COLO668 (cell line): ENCODE measurements around the gene TFF3.

Experiments used
- DNase-seq: peaks from one replicate; lab custom pipeline; 2025; ENCODE audit not compliant: unreplicated experiment; lab: John Stamatoyannopoulos, UW

Gene TFF3, protein sequence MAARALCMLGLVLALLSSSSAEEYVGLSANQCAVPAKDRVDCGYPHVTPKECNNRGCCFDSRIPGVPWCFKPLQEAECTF

DNA sequence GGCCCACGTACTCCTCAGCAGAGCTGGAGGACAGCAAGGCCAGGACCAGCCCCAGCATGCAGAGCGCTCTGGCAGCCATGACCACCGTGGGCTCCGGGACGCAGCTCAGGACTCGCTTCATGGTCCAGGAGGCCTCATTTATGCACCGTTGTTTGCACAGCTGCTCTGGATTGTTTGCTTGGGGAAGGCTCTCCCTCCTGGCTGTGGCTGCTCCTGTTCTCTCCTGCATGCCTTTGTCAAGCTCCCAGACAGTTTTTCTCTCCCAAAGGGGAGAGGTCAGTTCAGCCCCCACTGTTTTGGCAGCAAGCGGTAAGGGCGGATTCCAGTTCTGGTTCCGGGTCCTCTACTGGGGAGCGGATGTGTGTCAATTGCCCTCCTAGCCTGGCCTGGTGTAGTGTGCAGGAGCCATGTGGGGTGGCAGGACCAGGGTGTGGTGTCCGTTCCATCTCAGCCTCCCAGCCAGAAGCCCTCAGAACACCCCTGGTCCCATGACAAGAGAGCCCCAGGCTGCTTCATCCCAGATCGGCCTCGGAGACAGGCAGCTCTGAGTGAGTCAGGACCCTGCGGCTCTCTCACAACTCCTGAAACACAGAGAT is at the start of gene TFF3:
TFF3 (minus strand) TSS at position 114 of the 596 bp plus-strand sequence; CDS start at position 79, 35 bp downstream.
- peak; percentile 97 for DNase-seq

DNA sequence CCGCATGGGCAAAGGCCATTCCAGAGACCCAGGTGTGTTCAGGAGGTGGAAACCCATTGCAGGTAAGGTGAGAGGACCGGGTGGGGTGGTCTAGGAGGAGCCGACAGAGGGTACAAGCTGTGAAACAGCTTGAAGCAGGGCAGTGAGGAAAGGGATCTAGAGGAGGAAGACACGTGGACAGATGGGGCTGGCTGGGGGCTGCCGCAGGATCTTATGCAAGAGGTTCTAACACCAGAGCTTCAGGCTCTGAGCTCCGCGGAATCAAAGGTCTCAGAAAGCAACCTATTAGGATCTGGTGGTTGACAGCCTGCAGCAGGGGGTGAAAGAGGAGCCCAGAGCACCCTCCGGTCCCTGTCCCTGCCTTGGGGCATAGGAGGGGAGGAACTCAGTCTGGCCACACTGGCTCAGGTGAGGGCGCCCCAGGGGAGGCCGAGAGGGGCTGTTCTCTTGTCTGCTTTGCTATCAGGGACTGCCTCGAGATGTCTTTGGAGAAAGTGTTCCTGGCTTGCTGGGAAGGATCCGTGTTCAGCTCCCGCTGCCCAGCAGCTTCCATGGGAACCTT is 49.2 kb upstream of the TFF3 start:
- no peak for DNase-seq

DNA sequence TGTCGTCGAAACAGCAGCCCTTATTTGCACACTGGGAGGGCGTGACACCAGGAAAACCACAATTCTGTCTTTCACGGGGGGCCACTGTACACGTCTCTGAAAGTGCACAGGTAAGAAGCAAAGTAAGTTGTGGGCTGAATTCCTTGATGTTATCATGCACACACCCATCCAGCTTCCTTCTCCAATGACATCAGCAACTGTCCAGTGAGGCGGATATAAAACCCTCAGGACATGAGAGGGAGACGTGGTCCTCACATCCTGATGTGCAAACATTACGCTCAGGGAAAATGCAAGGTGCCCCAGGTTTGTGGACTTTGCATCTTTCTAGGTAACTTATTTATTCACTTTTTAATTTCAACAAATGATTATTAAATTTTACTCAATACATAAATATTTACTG is 48.1 kb upstream of the TFF3 start:
- no peak for DNase-seq

DNA sequence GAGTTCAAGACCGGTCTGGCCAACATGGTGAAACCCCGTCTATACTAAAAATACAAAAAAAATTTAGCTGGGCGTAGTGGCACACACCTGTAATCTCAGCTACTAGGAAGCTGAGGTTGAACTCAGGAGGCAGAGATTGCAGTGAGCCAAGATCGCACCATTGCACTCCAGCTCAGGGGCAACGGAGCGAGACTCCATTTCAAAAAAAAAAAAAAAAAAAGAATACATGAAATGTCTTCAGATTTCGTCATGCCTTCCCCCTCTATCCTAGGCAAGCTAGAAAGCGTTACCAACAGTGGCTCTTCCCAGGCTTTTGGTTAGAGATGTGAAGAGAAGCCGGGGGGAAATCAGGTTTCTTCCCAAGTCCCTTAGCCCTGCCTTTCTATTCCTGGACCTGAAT is 47.5 kb upstream of the TFF3 start:
- no peak for DNase-seq

DNA sequence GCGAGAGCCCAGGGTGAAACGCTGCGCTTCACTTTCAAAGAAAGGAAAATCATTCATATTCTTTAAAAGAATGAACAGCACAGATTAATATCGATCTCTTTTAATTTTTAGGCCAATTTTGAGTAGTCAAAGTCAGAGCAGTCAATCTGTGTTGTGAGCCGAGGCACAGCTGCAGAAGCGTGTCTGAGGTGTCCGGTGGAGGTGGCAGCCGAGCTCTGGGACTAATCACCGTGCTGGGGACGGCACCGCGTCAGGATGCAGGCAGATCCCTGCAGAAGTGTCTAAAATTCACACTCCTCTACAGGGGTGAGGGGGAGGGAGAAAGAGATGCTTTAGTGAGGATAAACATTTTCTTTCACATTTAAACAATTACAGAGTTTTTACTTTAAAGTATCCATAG is 47.0 kb upstream of the TFF3 start:
- no peak for DNase-seq

DNA sequence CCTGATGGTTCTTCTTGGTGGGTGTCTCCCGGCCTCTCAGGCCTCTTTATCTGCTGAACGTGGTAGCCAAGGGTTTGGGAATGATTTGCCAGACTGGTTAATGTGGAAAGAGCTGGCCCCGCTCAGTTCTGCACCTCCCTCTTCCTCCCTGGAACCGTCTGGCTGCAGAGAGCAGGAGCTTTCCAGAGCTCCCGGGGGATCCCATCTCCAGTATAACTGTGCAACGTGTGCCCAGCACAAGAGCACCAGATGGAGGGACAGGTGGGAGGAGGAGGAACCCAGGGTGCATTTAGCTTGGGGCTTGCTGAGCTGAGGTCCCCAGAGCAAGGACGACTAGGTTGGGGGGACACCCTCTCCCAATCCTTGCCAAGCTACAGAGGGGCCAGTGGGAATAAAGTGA is 46.1 kb upstream of the TFF3 start:
- DNase-seq: no peak

DNA sequence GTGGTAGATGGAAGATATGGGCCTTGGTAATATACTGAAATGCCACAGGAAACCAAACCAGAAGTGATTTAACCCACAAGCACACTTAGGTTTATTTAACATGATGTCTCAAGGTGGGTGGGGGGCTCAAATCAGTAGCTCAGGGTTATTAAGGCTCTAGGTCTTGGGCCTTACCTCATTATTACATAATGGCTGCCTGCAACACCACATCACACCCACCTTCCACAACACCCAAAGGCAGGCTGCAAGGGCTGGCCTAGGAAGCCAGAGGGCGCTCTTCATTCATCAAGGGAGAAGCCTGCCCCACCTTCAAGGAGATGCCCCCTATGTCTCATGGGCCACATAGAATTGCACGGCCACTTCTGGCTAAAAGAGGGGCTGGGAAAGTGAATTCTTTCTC is 45.1 kb upstream of the TFF3 start:
- DNase-seq: no peak

DNA sequence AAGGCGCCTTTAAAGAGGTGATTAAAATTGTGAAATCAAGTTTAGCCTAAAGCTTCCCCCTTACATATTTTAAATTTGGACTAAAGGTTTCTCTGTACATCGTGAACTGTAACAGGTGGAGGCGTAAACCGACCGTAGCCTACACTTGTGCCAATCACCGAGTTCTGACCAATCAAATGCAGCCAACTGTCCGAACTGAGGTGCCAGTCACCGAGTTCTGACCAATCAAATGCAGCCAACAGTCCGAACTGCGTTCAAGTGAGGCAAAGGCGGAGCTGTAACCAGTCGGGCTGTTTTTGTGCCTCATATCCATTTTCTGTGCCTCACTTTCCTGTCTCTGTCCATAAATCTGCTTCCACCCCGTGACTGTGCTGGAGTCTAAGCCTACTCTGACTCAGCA is 43.7 kb upstream of the TFF3 start:
- no peak for DNase-seq

DNA sequence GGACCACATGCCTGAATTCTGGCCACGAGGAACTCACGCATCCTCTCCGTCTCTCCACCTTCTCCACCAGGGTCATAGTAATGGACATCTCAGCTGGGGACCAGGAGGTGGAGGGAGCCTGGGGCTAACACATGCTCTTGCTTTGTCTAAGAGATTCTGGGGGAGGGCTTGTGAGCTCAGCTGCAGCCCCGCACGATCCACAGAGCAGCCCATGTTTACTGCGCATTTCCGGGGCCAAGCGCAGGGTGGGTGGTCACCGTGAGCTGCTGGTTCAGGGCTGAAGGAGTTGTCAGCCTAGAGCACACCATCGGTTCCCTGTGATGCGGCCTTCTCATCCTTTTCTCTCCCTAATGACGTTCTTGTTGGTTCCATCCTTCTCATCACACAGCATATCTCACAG is 43.1 kb upstream of the TFF3 start:
- DNase-seq: no peak

DNA sequence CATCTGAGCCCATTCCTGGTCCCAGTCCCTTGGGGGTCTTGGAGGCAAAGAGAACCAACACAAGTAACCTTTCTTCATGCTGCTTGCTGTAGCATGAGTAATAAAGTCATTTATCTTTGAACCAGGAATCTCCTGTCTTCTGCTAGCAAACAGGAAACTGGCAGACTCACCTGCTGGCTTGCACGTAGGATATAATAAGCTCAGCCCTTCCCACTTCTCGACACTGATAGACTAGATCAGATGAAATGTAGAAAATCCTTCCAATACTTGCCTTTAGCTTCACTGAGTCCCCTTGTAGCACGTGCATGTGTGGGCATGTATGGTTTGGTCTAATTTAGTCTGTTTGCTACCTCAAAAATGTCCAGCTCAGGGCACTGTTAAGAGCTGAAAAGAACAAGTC is 42.1 kb upstream of the TFF3 start:
- no peak for DNase-seq

DNA sequence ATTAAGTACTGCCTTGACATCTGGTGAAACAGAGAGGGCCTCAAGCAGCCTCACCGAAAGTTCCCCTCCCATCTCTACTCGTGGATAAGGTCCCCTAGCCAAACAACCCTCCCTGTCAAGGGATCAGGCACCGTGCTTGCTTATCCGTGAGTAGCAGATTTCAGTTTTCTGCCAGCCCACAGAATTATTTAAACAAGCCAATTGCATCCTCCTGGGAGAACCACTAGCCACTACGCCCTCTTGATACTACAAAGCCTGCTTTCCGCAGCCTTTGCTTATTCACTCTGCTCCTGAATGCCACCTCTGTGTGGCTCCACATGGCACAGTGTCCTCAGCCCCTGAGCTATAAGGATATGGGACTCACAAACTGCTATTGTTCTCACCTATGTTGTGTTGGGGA is 41.4 kb upstream of the TFF3 start:
- DNase-seq: no peak

DNA sequence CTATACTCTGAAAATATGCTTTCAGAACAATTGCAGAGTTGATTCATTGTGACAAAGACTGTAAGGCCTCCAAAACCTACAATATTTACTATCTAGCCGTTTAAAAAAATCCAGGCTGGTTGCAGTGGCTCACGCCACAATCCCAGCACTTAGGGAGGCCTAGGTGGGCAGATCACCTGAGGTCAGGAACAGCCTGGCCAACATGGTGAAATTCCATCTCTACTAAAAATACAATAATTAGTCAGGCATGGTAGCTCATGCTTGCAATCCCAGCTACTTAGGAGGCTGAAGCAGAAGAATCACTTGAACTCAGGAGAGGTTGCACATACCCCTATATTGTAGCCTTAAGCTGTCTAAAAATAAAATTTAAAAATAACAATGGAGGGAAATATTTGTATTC is 40.8 kb upstream of the TFF3 start:
- no peak for DNase-seq

DNA sequence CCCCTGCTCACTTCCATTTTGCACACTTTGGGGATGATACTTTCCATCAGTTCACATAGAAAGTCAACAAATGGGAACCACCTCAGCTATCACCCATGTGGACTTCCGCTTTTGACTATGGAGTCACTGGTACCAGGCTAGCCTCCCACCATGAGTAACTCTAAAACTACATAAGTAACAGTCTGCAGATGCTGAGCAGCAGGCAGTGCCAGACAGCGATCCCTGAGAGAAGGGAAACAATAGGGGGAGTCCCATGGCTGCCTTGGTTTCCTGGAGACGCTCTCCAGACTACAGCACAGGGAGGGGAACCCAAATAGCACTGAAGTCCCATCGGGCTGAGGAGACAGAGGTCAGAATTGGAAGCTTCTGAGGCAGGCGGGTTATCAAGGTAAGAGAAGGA is 38.4 kb upstream of the TFF3 start:
- no peak for DNase-seq

DNA sequence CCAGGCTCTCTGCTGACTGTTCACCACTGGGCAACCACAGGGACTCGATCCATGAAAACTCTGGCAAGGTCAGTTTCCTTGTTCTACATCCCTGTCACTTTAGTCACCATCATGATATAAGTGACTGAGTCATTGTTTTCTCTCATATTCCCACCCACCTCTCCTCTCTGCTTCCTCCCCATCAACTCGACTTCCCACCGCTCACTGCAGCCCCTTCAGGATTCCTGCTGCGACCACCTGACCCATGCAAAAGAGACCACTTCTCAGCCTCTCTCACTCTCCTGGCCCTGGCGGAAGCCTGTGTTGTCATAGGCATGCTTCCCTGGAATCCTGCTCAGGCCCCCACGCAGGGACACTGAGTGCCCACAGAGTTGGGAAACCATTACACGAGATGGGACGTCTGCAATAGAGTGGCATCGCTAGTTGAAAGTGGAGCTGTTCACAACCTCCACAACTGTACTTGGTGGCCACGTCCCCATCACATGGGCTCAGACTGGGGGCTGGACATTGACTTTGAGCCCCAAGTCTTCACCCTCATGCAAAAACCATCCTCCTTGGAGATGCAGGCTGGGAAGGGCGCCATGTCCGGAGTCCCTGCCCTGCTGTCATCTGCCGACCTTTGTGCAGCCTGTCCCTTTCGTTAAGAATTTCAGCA is 37.4 kb upstream of the TFF3 start:
- DNase-seq: no peak

DNA sequence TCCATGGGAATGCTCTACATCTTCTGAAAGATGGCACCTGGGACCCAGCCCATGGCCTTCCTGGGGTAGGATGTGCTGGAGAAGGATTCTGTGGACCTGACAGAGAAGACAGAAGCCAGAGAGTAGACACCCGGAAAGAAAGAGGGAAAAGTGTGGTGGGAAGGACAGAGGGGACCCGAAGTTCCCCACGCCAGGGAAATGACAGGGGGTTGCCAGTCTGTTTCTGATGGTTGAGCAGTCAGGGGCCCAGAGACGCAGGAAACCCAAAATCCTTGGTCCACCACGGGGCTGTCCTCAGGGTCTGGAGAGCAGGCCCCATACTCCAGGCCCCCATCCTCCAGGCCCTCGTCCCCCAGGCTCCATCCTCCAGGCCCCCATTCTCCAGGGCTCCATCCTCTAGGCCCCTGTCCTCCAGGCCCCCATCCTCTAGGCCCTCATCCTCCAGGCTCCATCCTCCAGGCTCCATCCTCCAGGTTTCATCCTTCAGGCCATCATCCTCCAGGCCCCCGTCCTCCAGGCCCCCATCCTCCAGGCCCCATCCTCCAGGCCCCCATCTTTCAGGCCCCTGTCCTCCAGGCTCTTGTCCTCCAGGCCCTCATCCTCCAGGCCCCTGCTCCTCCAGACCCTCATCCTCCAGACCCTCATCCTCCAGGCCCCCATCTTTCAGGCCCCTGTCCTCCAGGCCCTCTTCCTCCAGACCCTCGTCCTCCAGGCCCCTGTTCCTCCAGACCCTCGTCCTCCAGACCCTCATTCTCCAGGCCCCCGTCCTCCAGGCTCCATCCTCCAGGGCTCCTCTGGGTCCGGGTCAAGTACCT is 36.6 kb upstream of the TFF3 start:
- no peak for DNase-seq

DNA sequence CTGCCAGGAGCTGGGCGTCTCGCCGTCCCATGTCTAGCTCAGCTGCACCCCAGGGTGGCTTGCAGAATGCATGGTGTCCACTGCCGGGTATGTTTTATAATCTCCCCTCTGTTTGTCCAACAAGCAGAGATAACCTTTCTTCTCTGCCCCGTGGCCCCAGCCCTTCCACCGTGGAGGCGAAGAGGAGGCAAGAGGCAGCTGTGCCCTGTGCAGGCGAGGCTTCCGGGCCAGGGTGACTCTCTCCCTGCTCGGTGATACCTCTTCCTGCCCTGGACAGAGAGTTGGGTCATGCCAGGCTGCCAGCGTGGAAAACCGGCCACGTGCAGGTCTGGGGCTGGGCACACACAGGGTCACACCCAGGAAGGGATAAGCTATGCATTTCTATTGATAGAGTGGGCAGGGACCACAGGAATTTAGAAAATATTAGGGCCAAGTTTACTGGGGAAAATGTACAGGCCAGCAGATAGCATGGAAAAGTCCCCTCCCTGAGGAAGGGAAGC is 35.8 kb upstream of the TFF3 start, which contains the start of gene TFF2:
TFF2 (minus strand) TSS at position 68 of the 500 bp plus-strand sequence; CDS start at position 31, 37 bp downstream.
- no peak for DNase-seq

DNA sequence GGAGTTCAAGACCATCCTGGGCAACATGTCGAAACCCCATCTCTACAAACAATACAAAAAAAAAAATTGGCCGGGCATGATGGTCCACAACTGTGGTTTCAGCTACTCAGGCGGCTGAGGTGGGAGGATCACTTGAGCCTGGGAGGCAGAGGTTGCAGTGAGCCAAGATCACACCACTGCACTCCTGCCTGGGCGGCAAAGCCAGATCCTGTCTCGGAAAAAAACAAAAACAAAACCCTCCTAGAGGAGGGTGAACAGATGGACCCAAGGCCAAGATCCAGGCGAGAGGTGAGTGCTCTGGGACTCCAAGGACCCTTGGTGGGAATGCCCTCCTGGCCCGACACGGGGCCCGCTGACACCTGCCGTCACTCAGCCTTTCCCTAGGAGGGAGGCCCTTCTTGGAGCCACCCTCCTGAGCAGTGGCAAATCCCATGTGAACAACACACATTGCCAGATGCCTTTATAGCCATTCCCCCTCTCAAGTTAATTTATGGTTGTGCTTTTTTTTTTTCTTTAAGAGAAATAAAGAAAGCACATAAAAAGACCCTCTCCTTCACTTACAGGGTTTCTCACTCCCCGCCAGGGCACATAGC is 35.2 kb upstream of the TFF3 start:
- DNase-seq: no peak

DNA sequence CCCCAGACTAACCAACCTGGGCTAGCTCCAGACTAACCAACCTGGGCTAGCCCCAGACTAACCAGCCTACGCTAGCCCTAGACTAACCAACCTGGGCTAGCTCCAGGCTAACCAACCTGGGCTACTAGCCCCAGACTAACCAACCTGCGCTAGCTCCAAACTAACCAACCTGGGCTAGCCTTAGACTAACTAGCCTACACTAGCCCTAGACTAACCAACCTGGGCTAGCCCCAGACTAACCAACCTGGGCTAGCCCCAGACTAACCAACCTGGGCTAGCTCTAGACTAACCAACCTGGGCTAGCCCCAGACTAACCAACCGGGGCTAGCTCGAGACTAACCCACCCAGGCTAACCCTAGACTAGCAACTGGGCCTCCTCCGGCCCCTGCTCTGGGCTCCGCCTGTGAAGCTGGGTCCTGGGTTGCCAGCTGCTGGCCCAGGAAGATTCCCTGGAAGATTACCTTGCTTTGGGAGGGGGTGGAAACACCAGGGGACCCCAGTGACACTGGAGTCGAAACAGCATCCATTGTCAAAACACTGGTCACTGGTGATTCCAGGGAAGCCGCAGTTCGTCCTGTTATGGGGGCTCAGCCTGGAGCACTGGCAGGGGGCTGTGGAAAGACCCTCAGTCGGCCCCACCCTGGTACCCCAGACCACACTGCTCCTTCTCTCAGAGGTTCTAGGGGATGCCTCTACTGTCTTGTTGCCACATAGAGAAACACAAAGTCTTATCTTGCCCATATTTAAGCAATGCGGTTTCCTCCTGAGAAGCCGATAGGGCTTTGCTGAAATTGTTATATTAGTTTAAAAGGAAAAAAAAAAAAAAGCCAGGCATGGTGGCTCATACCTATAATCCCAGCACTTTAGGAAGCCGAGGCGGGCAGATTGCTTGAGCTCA is 34.5 kb upstream of the TFF3 start:
- DNase-seq: no peak

DNA sequence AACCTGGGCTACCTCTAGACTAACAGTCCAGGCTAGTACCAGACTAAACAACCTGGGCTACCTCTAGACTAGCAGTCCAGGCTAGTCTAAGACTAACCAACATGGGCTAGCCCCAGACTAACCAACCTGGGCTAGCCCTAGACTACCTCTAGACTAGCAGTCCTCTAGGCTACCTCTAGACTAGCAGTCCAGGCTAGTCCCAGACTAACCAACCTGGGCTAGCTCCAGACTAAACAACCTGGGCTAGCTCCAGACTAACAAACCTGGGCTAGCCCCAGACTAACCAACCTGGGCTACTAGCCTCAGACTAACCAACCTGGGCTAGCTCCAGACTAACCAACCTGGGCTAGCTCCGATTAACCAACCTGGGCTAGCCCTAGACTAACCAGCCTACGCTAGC is 33.6 kb upstream of the TFF3 start:
- no peak for DNase-seq
